Gastroesophageal sphincter (tissue), 4 donors: Measurements from ENCODE around the gene VLDLR. TPM values are rescaled to one million over a fixed set of nuclear protein-coding genes. Genes with fewer than 3 reads are reported as not detected.
A peak's percentile ranks its signal among the peaks of the same experiment; 100 is the strongest.

Experiments
- ATAC-seq: fragments of 150-250 bp; one replicate; pipeline ENCODE4 v1.9.1; 2016; ENCODE audit warnings: mild to moderate bottlenecking, moderate library complexity
- H3K27ac ChIP-seq, 4 donors: fragments of 200-600 bp; sonication (generic) in 3 of 4; 1 replicate in 3 of 4; 2 replicates in 1 of 4; pipeline ENCODE4 v1.5.1; 2016 to 2019
- H3K27me3 ChIP-seq: fragments of 200-600 bp; sonication (generic); one replicate; pipeline ENCODE4 v1.5.1; 2019
- H3K36me3 ChIP-seq, 2 donors: fragments of 200-600 bp; sonication (generic); one replicate each; pipeline ENCODE4 v1.5.1; 2019; ENCODE audit warnings: control low read depth in 1 of 2
- H3K4me1 ChIP-seq, 3 donors: fragments of 200-600 bp; sonication (generic); 1 replicate in 2 of 3; 2 replicates in 1 of 3; pipeline ENCODE4 v1.5.1; 2016 to 2019; ENCODE audit warnings: control low read depth in 2 of 3
- H3K4me3 ChIP-seq, 2 donors: fragments of 200-600 bp; sonication (generic); one replicate each; pipeline ENCODE4 v1.5.1; 2019; ENCODE audit warnings: mild to moderate bottlenecking in 1 of 2, moderate library complexity in 1 of 2
- H3K9me3 ChIP-seq, 3 donors: fragments of 200-600 bp; sonication (generic); one replicate each; pipeline ENCODE4 v1.5.1; 2017 to 2019; ENCODE audit warnings: control low read depth in 2 of 3
- CTCF ChIP-seq, 4 experiments: fragments of 200-600 bp in 2 of 4; fragments of 450-650 bp in 2 of 4; sonication (generic) in 1 of 4; IDR thresholded peaks; one replicate each; pipeline ENCODE4 v1.5.1; 2017 to 2019; ENCODE audit warnings: antibody characterized with exemption in 4 of 4, mild to moderate bottlenecking in 2 of 4, moderate library complexity in 2 of 4
- EP300 ChIP-seq: sonication (generic); formaldehyde crosslinking; IDR thresholded peaks from one replicate; pipeline ENCODE4 v1.6.1; 2017; ENCODE audit warnings: antibody characterized with exemption, mild to moderate bottlenecking
- POLR2A ChIP-seq, 2 donors: fragments of 450-650 bp; IDR thresholded peaks; one replicate each; pipeline ENCODE4 v1.6.1; 2017; ENCODE audit warnings: antibody characterized with exemption in 2 of 2, mild to moderate bottlenecking in 2 of 2, moderate library complexity in 1 of 2
- POLR2AphosphoS5 ChIP-seq: sonication (generic); formaldehyde crosslinking; IDR thresholded peaks from one replicate; pipeline ENCODE4 v1.6.1; 2017; ENCODE audit warnings: antibody characterized with exemption
- WGBS, 2 donors: methylation state at CpG; one replicate each; pipeline ENCODE4 v1.1.5; 2018; ENCODE audit warnings: low coverage in 1 of 2; 5-methylcytosine and 5-hydroxymethylcytosine counted together
- total RNA-seq, 4 donors: library from RNA; depleted of rRNA; stranded (reverse); fragments of >200 nt; gene quantifications; one replicate each; pipeline ENCODE4 v1.1.0, GENCODE V29; 2016

The VLDLR gene
- total RNA-seq: 10 to 100 TPM; 19.0 to 26.3 (median 20.8) TPM

GRCh38 chr9:2621722-2622460 is at the start of gene VLDLR:
TSS of gene VLDLR (plus strand) at chr9:2621787. CDS start at chr9:2622190, 403 bp downstream.
- 0% methylated on average over 2 of the region's 72 CpGs; no CpG with 5 or more reads in 1 of the 2 donors for WGBS, 2 donors
- H3K4me1 ChIP-seq: peaks cover 0 to 42% (median 0%) of the 10 kb centered on the region in 3 donors
- no peaks in the 10 kb centered on the region for H3K9me3 ChIP-seq
- H3K27ac ChIP-seq: peak within 1 kb of the TSS; percentile 56 to 92 (median 86)
- peak; percentile 57 for ATAC-seq
- no peaks in the 10 kb centered on the region for H3K27me3 ChIP-seq
- no peaks in the 10 kb centered on the region for H3K36me3 ChIP-seq
- TF ChIP-seq EP300 (no peak), POLR2AphosphoS5 (no peak), CTCF (IDR thresholded peaks at IDR 0.05) (no peak), POLR2A (IDR thresholded peaks at IDR 0.05) (peak in 1 of 2 donors; percentile 26)
- peak within 1 kb of the TSS; percentile 87 to 89 for H3K4me3 ChIP-seq

GRCh38 chr9:2574203-2574602 is 47.4 kb upstream of the VLDLR start:
- H3K4me3 ChIP-seq: no peak overlapping the region
- H3K4me1 ChIP-seq: peaks cover 3 to 18% (median 9%) of the 10 kb centered on the region in 3 donors
- no peak for TF ChIP-seq CTCF (IDR thresholded peaks at IDR 0.05)
- no peak for TF ChIP-seq POLR2A (IDR thresholded peaks at IDR 0.05)
- TF ChIP-seq EP300: no peak
- TF ChIP-seq POLR2AphosphoS5: no peak

GRCh38 chr9:2576631-2577030 is 45.0 kb upstream of the VLDLR start:
- TF ChIP-seq POLR2AphosphoS5 (no peak), EP300 (no peak), CTCF (IDR thresholded peaks at IDR 0.05) (no peak), POLR2A (IDR thresholded peaks at IDR 0.05) (no peak)
- 62 to 75% methylated on average over 2 of the region's 2 CpGs for WGBS, 2 donors
- H3K9me3 ChIP-seq: no peaks in the 10 kb centered on the region
- H3K27ac ChIP-seq: no peak overlapping the region
- no peak for ATAC-seq
- H3K36me3 ChIP-seq: no peaks in the 10 kb centered on the region
- no peak overlapping the region for H3K4me3 ChIP-seq
- H3K4me1 ChIP-seq: peaks cover 0 to 7% (median 0%) of the 10 kb centered on the region in 3 donors
- no peaks in the 10 kb centered on the region for H3K27me3 ChIP-seq

More at GRCh38 chr9:2574203-2574602, 47.4 kb upstream of the VLDLR start:
- Histone ChIP-seq H3K27me3 (no peaks in the 10 kb centered on the region), H3K9me3 (no peaks in the 10 kb centered on the region), H3K36me3 (no peaks in the 10 kb centered on the region), H3K27ac (no peak overlapping the region)
- WGBS, 2 donors: 76 to 82% methylated on average over 3 of the region's 3 CpGs
- no peak for ATAC-seq

GRCh38 chr9:2583308-2584013 is 38.1 kb upstream of the VLDLR start:
- TF ChIP-seq EP300 (no peak), POLR2AphosphoS5 (no peak), POLR2A (IDR thresholded peaks at IDR 0.05) (no peak), CTCF (IDR thresholded peaks at IDR 0.05) (no peak)
- WGBS, 2 donors: 91 to 92% methylated on average over 9 to 11 of the region's 13 CpGs
- Histone ChIP-seq H3K27me3 (no peaks in the 10 kb centered on the region), H3K27ac (no peak overlapping the region), H3K4me3 (no peak overlapping the region), H3K9me3 (no peaks in the 10 kb centered on the region), H3K36me3 (no peaks in the 10 kb centered on the region), H3K4me1 (no peaks in the 10 kb centered on the region)
- ATAC-seq: no peak
